Retinal pigment epithelial cell (primary cell): ENCODE data around the gene QPCTL.
A peak's percentile ranks its signal among the peaks of the same experiment; 100 is the strongest.

Source experiments
- DNase-seq: peaks from one replicate; pipeline ENCODE4 v3.0.0-alpha.2; 2010; ENCODE audit warnings: low read depth
- H3K4me3 ChIP-seq: 2 replicates; pipeline ENCODE4 v1.5.1; 2011; ENCODE audit warnings: mild to moderate bottlenecking, low read length, control low read depth, moderate library complexity
- CTCF ChIP-seq: conservative IDR thresholded peaks from 2 replicates; pipeline ENCODE4 v1.5.1; 2011; ENCODE audit warnings: low read depth, low read length, control low read depth, inconsistent platforms

QPCTL gene

GRCh38 chr19:45711851-45712698 is 19.6 kb downstream of the QPCTL start:
- no peak overlapping the region for H3K4me3 ChIP-seq
- DNase-seq = no peak
- TF ChIP-seq CTCF = no peak

- H3K4me3 ChIP-seq = no peak overlapping the region
- no peak for DNase-seq
- TF ChIP-seq CTCF = no peak
Measured at GRCh38 chr19:45712699-45713067, 20.2 kb downstream of the QPCTL start.

- no peak for TF ChIP-seq CTCF
- no peak for DNase-seq
- no peak overlapping the region for H3K4me3 ChIP-seq
Measured at GRCh38 chr19:45713141-45713540, 20.7 kb downstream of the QPCTL start.

- no peak for TF ChIP-seq CTCF
- H3K4me3 ChIP-seq = no peak overlapping the region
- DNase-seq = no peak
Measured at GRCh38 chr19:45715139-45715538, 22.7 kb downstream of the QPCTL start.

- TF ChIP-seq CTCF = no peak
- no peak for DNase-seq
- H3K4me3 ChIP-seq = peak overlapping the region; percentile 79
Measured at GRCh38 chr19:45716359-45717130, 24.1 kb downstream of the QPCTL start.

GRCh38 chr19:45717131-45717982 is 24.9 kb downstream of the QPCTL start:
- peak; percentile 20 for TF ChIP-seq CTCF

More at GRCh38 chr19:45717131-45717982, 24.9 kb downstream of the QPCTL start:
- peak; percentile 97 for DNase-seq
- H3K4me3 ChIP-seq = peak overlapping the region; percentile 79
